Psoas muscle (tissue), 8 donors: ENCODE data around the gene TMSB10. TPM values are rescaled to one million over a fixed set of nuclear protein-coding genes. Genes with fewer than 3 reads are reported as not detected.

ENCODE experiments used
- ATAC-seq, 4 donors: fragments of 200-7000 bp; cut with Tn5 transposase; one replicate each; pipeline ENCODE4 v1.9.1; 2020; ENCODE audit warnings: moderate library complexity in 3 of 4, mild to moderate bottlenecking in 2 of 4
- DNase-seq, 2 donors: peaks; one replicate each; pipeline ENCODE4 v3.0.0-alpha.2; 2020
- H3K27ac ChIP-seq: fragments of 200-600 bp; one replicate; pipeline ENCODE4 v1.8.0; 2022
- H3K27me3 ChIP-seq, 3 donors: fragments of 200-600 bp in 1 of 3; one replicate each; pipeline versions ENCODE4 v1.6.1 to v1.8.0; 2013 to 2022; ENCODE audit warnings: low read length in 2 of 3, mild to moderate bottlenecking in 2 of 3, moderate library complexity in 1 of 3; ENCODE audit not compliant: insufficient read depth in 3 of 3
- H3K36me3 ChIP-seq, 2 donors: fragments of 200-600 bp in 1 of 2; one replicate each; pipeline versions ENCODE4 v1.6.1 to v1.8.0; 2013 to 2022; ENCODE audit warnings: low read depth in 1 of 2, mild to moderate bottlenecking in 1 of 2, moderate library complexity in 1 of 2; ENCODE audit not compliant: insufficient read depth in 1 of 2
- H3K4me1 ChIP-seq: fragments of 200-600 bp; one replicate; pipeline ENCODE4 v1.8.0; 2022
- H3K4me3 ChIP-seq: fragments of 200-600 bp; one replicate; pipeline ENCODE4 v1.8.0; 2022; ENCODE audit warnings: mild to moderate bottlenecking
- H3K9me3 ChIP-seq: fragments of 200-600 bp; one replicate; pipeline ENCODE4 v1.8.0; 2022
- CTCF ChIP-seq: fragments of 200-600 bp; IDR thresholded peaks from one replicate; pipeline ENCODE4 v1.8.0; 2022; ENCODE audit warnings: antibody characterized with exemption
- WGBS, 3 donors: extraction: QIAGEN DNeasy Blood & Tissue Kit; methylation state at CpG; one replicate each; pipeline versions ENCODE4 v1.1.6 to v1.1.7; 2013; 5-methylcytosine and 5-hydroxymethylcytosine counted together
- intact Hi-C, 2 donors: fragments of 100-400 bp; cut with DNase I; formaldehyde crosslinking; loops; one replicate each; pipeline versions ENCODE4 v1.11.0 to v1.14.2; 2022
- polyA plus RNA-seq, 3 donors: library from polyadenylated mRNA; stranded (reverse); fragments of 200-250 nt; gene quantifications; one replicate each; pipeline ENCODE4 v1.2.3, GENCODE V29; 2013
- total RNA-seq, 4 donors: library from RNA; stranded (reverse); fragmentation: NEBNext Ultra II Directional in 2 of 4; extraction: Animal tissue kit (Norgen Biotek cat#: 25700) in 2 of 4; gene quantifications; one replicate each; pipeline versions ENCODE4 v1.2.1 to v1.2.4, GENCODE V29; 2021 to 2023
- donor health status: healthy with polysubstance abuse.
- donor health status: DM: no; HTN: no; CAD: no; lungs with moderate emphysema.
- donor health status: Bipolar disorder and iron deficiency.
- donor health status: healthy.
- donor health status: DM: yes; HTN: yes; CAD: no.
- donor health status: DM: no; HTN: no; CAD: no.
- donor health status: DM: no; HTN: no; CAD: no.
- donor health status: DM: yes; HTN: yes; CAD: no.

TMSB10 gene
- total and polyA plus RNA-seq, 7 donors = 181 to 849 (median 284) TPM

- 21 to 33% (median 27%) methylated on average over 1 of the region's 1 CpG for WGBS, 3 donors
- intact Hi-C loops = no loop called here
Observed at GRCh38 chr2:84931384-84931821, 25.9 kb downstream of the TMSB10 start.

GRCh38 chr2:84938194-84938879 lies 32.9 kb downstream of the TMSB10 start:
- DNase-seq (no peak), ATAC-seq (no peak)
- Histone ChIP-seq H3K4me1 (no peaks in the 10 kb centered on the region), H3K4me3 (no peak overlapping the region), H3K27ac (no peak overlapping the region), H3K36me3 (no peaks in the 10 kb centered on the region), H3K9me3 (no peaks in the 10 kb centered on the region), H3K27me3 (no peaks in the 10 kb centered on the region)
- TF ChIP-seq CTCF = no peak
- WGBS, 3 donors = 80 to 88% (median 84%) methylated on average over 5 of the region's 5 CpGs
- intact Hi-C loops = no loop called here

More at GRCh38 chr2:84931384-84931821, 25.9 kb downstream of the TMSB10 start:
- no peak for TF ChIP-seq CTCF
- DNase-seq (no peak), ATAC-seq (no peak)
- no peaks in the 10 kb centered on the region for H3K4me1 ChIP-seq
- H3K27ac ChIP-seq = no peak overlapping the region
- peaks cover 0 to 2% (median 0%) of the 10 kb centered on the region in 3 donors for H3K27me3 ChIP-seq
- no peak overlapping the region for H3K4me3 ChIP-seq
- H3K36me3 ChIP-seq = no peaks in the 10 kb centered on the region
- no peaks in the 10 kb centered on the region for H3K9me3 ChIP-seq

DNA sequence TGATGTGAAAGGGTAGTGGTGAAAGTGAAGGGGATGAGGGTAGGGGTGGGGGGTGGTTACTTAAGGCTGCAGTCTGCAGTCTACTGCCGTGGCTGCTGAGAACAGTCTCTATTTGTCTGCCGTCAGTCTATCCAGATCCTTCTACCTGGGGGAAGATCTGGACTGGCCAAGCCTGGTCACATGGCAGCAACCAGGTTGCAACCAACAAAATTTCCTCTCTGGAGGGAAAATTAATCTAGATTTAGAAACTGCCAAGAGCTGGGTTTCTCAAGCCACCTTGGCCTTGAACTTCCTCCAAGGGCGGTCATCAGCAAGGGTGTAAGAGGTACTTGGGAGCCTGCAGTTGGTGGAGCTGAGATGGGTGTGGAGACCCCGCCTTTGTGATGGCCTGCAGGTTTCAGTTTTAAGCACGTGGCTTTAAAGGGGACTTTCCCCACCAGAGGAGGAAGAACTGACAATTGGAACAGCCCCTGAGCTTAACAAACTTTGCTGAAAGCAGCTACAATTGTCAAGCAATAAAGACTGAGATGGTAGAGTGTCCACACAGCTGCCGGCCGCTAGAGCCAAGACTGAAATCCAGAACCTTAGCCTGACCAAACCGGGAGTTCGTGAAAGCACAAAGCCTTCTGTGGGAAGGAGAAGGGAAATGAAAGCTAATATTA lies 34.1 kb downstream of the TMSB10 start:
- no peaks in the 10 kb centered on the region for H3K4me1 ChIP-seq
- WGBS, 3 donors = 46 to 47% (median 46%) methylated on average over 9 of the region's 9 CpGs
- H3K36me3 ChIP-seq = no peaks in the 10 kb centered on the region
- DNase-seq = no peak
- H3K9me3 ChIP-seq = no peaks in the 10 kb centered on the region
- no peak overlapping the region for H3K4me3 ChIP-seq
- no peaks in the 10 kb centered on the region for H3K27me3 ChIP-seq
- intact Hi-C loops = no loop called here
- TF ChIP-seq CTCF = no peak
- no peak overlapping the region for H3K27ac ChIP-seq
- no peak for ATAC-seq

DNA sequence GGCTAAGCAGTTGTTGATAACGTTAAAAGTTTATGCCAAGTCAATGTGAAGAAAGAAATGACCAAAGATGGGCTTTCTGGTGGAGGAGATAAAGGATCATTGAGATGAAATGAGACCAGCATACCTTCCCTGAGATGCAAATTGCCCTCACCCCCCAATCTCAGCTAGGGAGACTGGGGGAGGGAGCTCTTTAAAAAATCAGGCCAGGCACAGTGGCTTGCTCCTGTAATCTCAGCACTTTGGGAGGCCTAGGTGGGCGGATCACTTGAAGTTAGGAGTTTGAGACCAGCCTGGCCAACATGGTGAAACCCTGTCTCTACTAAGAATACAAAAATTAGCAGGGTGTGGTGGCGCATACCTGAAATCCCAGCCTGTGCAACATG lies 34.6 kb downstream of the TMSB10 start:
- no peak for ATAC-seq
- H3K36me3 ChIP-seq = no peaks in the 10 kb centered on the region
- 67 to 69% (median 68%) methylated on average over 3 of the region's 3 CpGs for WGBS, 3 donors
- intact Hi-C loops = no loop called here
- no peaks in the 10 kb centered on the region for H3K27me3 ChIP-seq
- no peak for DNase-seq
- H3K4me3 ChIP-seq = no peak overlapping the region
- no peak overlapping the region for H3K27ac ChIP-seq
- no peak for TF ChIP-seq CTCF
- no peaks in the 10 kb centered on the region for H3K4me1 ChIP-seq
- H3K9me3 ChIP-seq = no peaks in the 10 kb centered on the region
